Fibroblast of villous mesenchyme (primary cell): ENCODE results near the gene SECTM1. TPM values are rescaled to one million over a fixed set of nuclear protein-coding genes. Genes with fewer than 3 reads are reported as not detected.
"Not testable (repeated sequence)": the region's sequence is repeated elsewhere in the genome, so short reads cannot be mapped to it uniquely, and the experiment has no call there.

ENCODE experiments used
- DNase-seq: peaks from one replicate; pipeline ENCODE4 v3.0.0-alpha.2; 2010; ENCODE audit warnings: low read depth
- H3K4me3 ChIP-seq: 2 replicates; pipeline ENCODE4 v1.5.1; 2011; ENCODE audit warnings: low read depth, mild to moderate bottlenecking, low read length
- total RNA-seq: library from RNA; depleted of rRNA; stranded (reverse); fragments of >200 nt; gene quantifications from 2 replicates; pipeline ENCODE4 v1.2.3, GENCODE V29; 2012
- TF ChIP-seq, protein P1 (sequence below): IDR thresholded peaks from 2 replicates; pipeline ENCODE4 v1.5.1; 2012; ENCODE audit warnings: low read depth, mild to moderate bottlenecking, low read length; ENCODE audit not compliant: insufficient read depth

The SECTM1 gene
- total RNA-seq, 1 donor, result 24.2 TPM

GRCh38 chr17:82376042-82376730 lies 42.6 kb upstream of the SECTM1 start:
- TF ChIP-seq, protein P1, sequence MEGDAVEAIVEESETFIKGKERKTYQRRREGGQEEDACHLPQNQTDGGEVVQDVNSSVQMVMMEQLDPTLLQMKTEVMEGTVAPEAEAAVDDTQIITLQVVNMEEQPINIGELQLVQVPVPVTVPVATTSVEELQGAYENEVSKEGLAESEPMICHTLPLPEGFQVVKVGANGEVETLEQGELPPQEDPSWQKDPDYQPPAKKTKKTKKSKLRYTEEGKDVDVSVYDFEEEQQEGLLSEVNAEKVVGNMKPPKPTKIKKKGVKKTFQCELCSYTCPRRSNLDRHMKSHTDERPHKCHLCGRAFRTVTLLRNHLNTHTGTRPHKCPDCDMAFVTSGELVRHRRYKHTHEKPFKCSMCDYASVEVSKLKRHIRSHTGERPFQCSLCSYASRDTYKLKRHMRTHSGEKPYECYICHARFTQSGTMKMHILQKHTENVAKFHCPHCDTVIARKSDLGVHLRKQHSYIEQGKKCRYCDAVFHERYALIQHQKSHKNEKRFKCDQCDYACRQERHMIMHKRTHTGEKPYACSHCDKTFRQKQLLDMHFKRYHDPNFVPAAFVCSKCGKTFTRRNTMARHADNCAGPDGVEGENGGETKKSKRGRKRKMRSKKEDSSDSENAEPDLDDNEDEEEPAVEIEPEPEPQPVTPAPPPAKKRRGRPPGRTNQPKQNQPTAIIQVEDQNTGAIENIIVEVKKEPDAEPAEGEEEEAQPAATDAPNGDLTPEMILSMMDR, result no peak
- no peak for DNase-seq
- no peak overlapping the region for H3K4me3 ChIP-seq

- no peak for DNase-seq
- no peak overlapping the region for H3K4me3 ChIP-seq
- TF ChIP-seq, protein P1, result no peak
These were observed 41.9 kb upstream of the SECTM1 start for GRCh38 chr17:82375359-82376041.

- H3K4me3 ChIP-seq, result no peak overlapping the region
- no peak for DNase-seq
- TF ChIP-seq, protein P1, result no peak
These were observed 41.2 kb upstream of the SECTM1 start for GRCh38 chr17:82374626-82375331.

GRCh38 chr17:82373731-82374625 lies 40.4 kb upstream of the SECTM1 start:
- DNase-seq, result no peak
- TF ChIP-seq, protein P1, result no peak

DNA sequence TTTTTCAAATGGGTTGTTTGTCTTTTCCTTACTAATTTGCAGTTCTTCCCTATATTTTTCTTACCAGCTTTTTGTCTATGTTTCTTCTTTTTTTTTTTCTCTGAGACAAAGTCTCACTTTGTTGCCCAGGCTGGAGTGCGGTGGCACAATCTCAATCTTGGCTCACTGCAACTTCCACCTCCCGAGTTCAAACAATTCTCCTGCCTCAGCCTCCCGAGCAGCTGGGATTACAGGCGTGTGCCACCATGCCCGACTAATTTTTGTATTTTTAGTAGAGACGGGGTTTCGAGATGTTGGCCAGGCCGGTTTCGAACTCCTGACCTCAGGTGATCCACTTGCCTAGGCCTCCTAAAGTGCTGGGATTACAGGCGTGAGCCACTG lies 39.5 kb upstream of the SECTM1 start:
- not testable (repeated sequence) for DNase-seq, H3K4me3 ChIP-seq

More at GRCh38 chr17:82373731-82374625, 40.4 kb upstream of the SECTM1 start:
- no peak overlapping the region for H3K4me3 ChIP-seq

GRCh38 chr17:82372249-82373071 lies 38.9 kb upstream of the SECTM1 start:
- TF ChIP-seq, protein P1, result no peak
- DNase-seq, result no peak
- H3K4me3 ChIP-seq, result no peak overlapping the region
